Fibroblast of pulmonary artery (primary cell): Measurements from ENCODE around the gene MMP11.
A peak's percentile ranks its signal among the peaks of the same experiment; 100 is the strongest.

ENCODE experiments used
- DNase-seq: peaks from one replicate; pipeline ENCODE4 v3.0.0-alpha.2; 2010; ENCODE audit warnings: low read depth
- H3K4me3 ChIP-seq: replicated peaks from 2 replicates; pipeline ENCODE4 v1.5.1; 2011; ENCODE audit warnings: low read depth, mild to moderate bottlenecking, control low read depth, low read length, moderate library complexity
- TF ChIP-seq, protein P1 (sequence below): IDR thresholded peaks from 2 replicates; pipeline ENCODE4 v1.5.1; 2011; ENCODE audit warnings: mild to moderate bottlenecking, control low read depth, low read length, inconsistent platforms; ENCODE audit errors: missing control alignments

MMP11 gene

DNA sequence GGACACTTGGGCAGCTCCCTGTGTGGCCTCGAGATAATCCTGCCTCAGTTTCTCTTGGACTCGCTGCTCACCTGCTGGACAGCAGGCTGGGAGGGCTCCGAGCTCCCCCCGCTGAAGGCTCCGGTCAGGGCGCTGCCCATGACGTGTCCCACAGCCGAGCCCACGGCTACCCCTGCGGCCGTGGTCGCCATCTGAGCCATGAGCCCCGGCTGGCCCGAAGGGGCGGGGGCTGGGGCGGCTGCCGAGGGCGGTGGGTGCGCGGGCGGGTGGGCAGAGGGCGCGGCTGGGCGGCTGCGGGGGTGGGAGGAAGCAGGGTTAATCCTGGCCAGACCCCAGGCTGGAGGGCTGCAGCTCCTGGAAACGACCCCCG, 5.4 kb upstream of the MMP11 start:
- DNase-seq, result no peak
- H3K4me3 ChIP-seq, result peak overlapping the region; percentile 51
- TF ChIP-seq, protein P1, sequence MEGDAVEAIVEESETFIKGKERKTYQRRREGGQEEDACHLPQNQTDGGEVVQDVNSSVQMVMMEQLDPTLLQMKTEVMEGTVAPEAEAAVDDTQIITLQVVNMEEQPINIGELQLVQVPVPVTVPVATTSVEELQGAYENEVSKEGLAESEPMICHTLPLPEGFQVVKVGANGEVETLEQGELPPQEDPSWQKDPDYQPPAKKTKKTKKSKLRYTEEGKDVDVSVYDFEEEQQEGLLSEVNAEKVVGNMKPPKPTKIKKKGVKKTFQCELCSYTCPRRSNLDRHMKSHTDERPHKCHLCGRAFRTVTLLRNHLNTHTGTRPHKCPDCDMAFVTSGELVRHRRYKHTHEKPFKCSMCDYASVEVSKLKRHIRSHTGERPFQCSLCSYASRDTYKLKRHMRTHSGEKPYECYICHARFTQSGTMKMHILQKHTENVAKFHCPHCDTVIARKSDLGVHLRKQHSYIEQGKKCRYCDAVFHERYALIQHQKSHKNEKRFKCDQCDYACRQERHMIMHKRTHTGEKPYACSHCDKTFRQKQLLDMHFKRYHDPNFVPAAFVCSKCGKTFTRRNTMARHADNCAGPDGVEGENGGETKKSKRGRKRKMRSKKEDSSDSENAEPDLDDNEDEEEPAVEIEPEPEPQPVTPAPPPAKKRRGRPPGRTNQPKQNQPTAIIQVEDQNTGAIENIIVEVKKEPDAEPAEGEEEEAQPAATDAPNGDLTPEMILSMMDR, result no peak

- TF ChIP-seq, protein P1, result peak; percentile 75
Measured at GRCh38 chr22:23767673-23768548, 4.7 kb upstream of the MMP11 start, which contains the start of gene CHCHD10. Gene CHCHD10 (minus strand): TSS chr22:23767972. CDS start chr22:23767874, 98 bp downstream.

DNA sequence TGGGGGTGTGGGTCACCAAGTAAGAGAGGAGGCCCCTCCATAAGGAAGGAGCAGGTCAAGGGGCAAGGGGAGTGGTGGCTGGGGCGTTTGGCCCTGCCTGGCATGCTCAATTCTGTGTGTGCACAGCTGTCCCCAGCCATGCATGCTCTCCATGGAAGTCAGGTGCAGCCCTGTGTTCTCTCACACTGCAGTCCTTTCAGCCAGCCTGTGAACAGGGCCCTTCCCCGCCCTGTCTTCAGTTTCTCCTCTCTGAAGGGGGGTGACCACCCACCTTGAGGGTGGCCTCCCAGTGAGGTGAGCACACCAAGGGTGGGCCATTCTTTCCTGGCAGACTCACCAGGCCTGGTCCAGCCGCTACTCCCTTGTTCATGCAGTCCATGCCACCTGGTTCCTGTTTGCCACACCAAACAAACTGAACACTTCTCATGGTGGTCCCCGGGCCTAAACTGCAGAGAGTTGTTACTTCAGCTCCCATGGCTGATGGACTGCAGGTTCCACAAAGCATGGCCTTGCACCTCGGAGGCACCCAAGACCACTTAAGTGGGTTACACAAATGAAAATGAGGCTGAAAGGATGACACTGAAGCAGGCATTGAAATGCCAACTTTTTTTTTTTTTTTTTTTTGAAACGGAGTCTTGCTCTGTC, 3.2 kb upstream of the MMP11 start:
- DNase-seq, result no peak
- TF ChIP-seq, protein P1, result no peak
- H3K4me3 ChIP-seq, result no peak overlapping the region

More at GRCh38 chr22:23767673-23768548, 4.7 kb upstream of the MMP11 start, which contains the start of gene CHCHD10:
- H3K4me3 ChIP-seq, result peak within 1 kb of the TSS; percentile 51
- DNase-seq, result peak; percentile 75

- TF ChIP-seq, protein P1, result no peak
- DNase-seq, result no peak
- peak overlapping the region; percentile 42 for H3K4me3 ChIP-seq
Measured at GRCh38 chr22:23772315-23772648, 367 bp upstream of the MMP11 start.

DNA sequence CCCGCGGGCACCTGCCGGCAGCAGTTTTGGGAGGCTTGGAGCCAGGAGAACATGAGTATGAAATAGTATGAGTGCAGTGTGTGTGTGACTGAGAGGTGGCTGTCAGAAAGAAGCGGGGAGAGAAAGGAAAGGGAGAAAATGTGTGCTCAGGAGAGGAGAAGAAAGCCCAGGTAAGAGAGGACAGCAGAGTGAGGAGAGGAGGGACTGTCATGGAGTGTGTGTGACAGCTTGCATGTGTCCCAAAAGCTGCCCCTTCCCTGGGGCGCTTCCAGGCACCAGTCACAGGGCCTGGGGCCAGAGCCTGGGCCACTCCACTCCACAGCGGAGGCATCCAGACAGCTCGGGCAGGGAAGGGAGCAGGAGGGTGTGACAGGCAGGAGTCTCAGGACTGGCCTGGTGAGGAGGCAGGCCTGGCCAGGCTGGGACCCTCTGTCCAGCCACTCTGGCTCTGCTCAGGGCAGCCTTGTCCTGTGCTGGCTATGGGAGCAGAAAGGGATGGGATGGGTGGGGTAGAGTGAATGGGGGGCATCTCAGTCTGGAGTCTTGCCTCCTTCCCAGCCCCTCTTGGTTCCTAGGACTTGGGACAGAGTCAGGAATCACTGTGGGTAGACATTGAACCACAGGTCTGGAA, 949 bp downstream of the MMP11 start:
- no peak overlapping the region for H3K4me3 ChIP-seq
- TF ChIP-seq, protein P1, result no peak

GRCh38 chr22:23774114-23774921, 1.7 kb downstream of the MMP11 start:
- TF ChIP-seq, protein P1, result no peak
- no peak overlapping the region for H3K4me3 ChIP-seq

More for the DNA sequence above, 949 bp downstream of the MMP11 start:
- DNase-seq, result no peak

More at GRCh38 chr22:23774114-23774921, 1.7 kb downstream of the MMP11 start:
- no peak for DNase-seq
